WTC11 (cell line): ENCODE results near the gene BMPR1B.

ENCODE experiments used
- CTCF ChIP-seq: fragments of 200-600 bp; IDR thresholded peaks from 2 replicates; pipeline ENCODE4 v1.8.0; 2022; ENCODE audit warnings: antibody characterized with exemption
- JUN ChIP-seq: sonication (generic); formaldehyde crosslinking; IDR thresholded peaks from 2 replicates; pipeline ENCODE4 v1.8.0; 2023; ENCODE audit warnings: mild to moderate bottlenecking, missing genetic modification reagents

- TF ChIP-seq JUN (CRISPR knock-in tag) (no peak), CTCF (no peak)
Observed at GRCh38 chr4:94819371-94820168, 61.8 kb downstream of the BMPR1B start.
